ENCODE data around the gene TNRC6A.

The TNRC6A gene

DNA sequence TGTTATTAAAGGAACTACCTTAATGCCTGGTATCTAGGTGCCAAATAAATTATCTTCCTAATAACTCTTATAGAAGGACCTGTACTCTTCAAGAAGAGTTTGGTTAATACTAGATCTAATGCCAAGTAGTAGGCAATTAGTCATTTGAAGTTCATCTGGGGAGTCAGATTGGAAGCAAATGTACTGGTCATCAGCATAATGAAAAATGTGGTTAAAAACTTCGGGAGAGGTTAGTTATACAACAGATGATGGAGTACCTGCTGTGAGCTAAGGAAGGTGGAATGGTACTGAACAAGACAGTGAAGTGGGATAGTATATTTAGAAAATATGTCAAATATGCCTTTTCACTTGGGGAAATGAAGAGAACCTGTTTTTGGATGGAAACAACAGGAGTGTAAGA, 49.2 kb downstream of the TNRC6A start:
- H3K4me3 ChIP-seq (ENCODE audit: low read length), result no peak overlapping the region
- no peak for DNase-seq (ENCODE audit: low read depth)
- TF ChIP-seq, protein P1, sequence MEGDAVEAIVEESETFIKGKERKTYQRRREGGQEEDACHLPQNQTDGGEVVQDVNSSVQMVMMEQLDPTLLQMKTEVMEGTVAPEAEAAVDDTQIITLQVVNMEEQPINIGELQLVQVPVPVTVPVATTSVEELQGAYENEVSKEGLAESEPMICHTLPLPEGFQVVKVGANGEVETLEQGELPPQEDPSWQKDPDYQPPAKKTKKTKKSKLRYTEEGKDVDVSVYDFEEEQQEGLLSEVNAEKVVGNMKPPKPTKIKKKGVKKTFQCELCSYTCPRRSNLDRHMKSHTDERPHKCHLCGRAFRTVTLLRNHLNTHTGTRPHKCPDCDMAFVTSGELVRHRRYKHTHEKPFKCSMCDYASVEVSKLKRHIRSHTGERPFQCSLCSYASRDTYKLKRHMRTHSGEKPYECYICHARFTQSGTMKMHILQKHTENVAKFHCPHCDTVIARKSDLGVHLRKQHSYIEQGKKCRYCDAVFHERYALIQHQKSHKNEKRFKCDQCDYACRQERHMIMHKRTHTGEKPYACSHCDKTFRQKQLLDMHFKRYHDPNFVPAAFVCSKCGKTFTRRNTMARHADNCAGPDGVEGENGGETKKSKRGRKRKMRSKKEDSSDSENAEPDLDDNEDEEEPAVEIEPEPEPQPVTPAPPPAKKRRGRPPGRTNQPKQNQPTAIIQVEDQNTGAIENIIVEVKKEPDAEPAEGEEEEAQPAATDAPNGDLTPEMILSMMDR (conservative IDR thresholded peaks at IDR 0.05; ENCODE audit: low read length), result no peak

DNA sequence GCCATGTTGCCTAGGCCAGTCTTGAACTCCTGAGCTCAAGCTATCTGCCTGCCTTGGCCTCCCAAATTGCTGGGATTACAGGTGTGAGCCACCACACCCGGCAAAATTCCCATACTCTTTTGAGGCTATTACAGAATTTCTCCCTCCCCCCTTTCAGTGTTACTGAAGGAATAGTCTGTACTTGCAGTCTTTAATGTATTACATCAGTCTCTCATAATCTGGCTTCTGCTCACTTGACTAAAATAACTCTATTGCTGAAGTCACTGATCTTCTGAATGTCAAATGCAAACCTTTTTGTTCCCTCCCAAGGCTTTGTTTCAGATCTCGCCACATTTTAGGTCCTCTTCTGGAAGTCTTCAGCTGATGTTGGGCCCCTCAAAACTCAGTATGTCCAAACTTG, 51.8 kb downstream of the TNRC6A start:
- no peak overlapping the region for H3K4me3 ChIP-seq (ENCODE audit: low read length)
- no peak for DNase-seq (ENCODE audit: low read depth)
- TF ChIP-seq, protein P1 (conservative IDR thresholded peaks at IDR 0.05; ENCODE audit: low read length), result no peak

DNA sequence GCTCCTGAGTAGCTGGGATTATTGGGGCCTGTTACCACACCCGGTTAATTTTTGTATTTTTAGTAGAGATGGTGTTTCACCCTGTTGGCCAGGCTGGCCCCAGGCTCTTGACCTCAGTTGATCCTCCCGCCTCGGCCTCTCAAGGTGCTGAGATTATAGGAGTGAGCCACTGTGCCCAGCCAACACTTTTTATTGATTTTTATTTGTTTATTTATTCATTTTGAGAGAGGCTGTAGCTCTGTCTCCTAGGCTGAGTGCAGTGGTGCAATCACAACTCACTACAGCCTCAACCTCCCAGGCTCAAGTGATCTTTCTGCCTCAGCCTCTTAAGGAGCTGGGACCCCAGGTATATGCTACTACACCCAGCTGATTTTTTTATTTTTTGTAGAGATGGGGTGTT, 54.7 kb downstream of the TNRC6A start:
- DNase-seq (ENCODE audit: low read depth), result no peak
- TF ChIP-seq, protein P1 (conservative IDR thresholded peaks at IDR 0.05; ENCODE audit: low read length), result no peak
- H3K4me3 ChIP-seq (ENCODE audit: low read length), result no peak overlapping the region

DNA sequence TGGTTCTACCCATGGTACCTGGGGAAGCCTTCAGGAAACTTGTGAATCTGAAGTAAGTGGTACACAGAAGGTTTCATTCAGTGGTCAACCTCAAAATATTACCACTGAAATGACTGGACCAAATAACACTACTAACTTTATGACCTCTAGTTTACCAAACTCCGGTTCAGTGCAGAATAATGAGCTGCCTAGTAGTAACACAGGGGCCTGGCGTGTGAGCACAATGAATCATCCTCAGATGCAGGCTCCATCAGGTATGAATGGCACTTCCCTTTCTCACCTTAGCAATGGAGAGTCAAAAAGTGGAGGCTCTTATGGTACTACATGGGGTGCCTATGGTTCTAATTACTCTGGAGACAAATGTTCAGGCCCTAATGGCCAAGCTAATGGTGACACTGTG, 60.4 kb downstream of the TNRC6A start:
- TF ChIP-seq, protein P1 (conservative IDR thresholded peaks at IDR 0.05; ENCODE audit: low read length), result no peak
- no peak for DNase-seq (ENCODE audit: low read depth)
- H3K4me3 ChIP-seq (ENCODE audit: low read length), result no peak overlapping the region

DNA sequence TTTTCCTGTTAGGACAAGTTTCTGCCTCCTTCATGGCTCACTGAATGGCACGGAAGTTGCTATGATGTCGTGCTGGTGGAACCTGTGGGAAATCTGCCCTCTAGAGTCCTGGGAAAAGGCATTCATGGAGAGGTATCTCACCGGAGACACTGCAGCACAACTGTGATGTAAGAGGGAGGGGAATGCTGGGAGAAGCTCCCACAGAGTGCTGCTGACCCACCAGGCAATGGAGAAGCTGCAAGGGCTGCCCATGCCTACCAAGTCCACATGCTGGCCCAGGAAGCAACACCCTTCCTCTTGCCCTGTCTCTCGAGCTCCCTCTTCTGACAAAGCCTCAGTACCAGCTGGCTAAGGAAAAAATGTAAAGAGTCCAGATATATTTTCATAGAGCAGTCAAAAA, 71.1 kb downstream of the TNRC6A start:
- H3K4me3 ChIP-seq (ENCODE audit: low read length), result no peak overlapping the region
- peak; percentile 20 for DNase-seq (ENCODE audit: low read depth)
- TF ChIP-seq, protein P1 (conservative IDR thresholded peaks at IDR 0.05; ENCODE audit: low read length), result peak; percentile 41

DNA sequence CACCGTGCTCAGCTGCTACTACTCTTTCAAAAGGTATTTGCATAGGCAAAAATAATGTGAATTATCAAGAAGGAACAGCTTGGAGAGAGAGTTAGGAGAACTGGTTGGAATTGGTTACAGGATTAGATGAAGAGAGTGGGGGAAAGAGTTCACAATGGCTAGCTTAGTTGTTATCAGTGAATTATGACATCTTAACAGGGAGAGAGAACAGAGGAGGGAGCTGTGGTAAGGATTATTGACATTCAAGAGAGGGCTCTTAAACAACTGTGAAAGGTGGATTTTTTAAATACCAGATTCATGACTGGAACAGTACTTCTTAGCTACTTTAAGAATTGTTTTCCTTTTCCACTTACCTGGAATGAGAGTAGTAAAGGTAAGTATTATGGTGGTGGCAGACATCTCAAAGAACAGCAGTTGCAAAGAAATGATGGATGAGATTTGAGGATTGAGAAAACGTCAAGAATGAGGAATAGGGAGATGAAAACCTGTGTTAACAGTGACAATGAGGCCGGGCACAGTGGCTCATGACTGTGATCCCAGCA, 72.4 kb downstream of the TNRC6A start:
- TF ChIP-seq, protein P1 (conservative IDR thresholded peaks at IDR 0.05; ENCODE audit: low read length), result no peak
- H3K4me3 ChIP-seq (ENCODE audit: low read length), result no peak overlapping the region
- DNase-seq (ENCODE audit: low read depth), result no peak

DNA sequence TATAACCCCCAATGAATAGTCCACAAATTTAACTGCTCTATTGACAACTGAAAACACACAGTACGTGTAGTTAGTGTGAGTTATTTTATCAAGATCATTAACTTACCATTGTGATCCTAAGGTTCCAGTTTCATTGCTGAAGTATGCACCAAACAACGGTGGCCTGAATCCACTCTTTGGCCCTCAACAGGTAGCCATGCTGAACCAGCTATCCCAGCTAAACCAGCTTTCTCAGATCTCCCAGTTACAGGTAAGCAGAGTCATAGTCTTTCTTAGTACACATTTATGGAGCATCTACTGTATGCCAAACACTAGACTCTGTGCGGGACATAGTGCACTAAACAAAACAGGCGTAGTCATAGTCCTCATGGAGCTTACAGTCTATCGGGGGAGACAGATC, 76.0 kb downstream of the TNRC6A start:
- TF ChIP-seq, protein P1 (conservative IDR thresholded peaks at IDR 0.05; ENCODE audit: low read length), result no peak
- no peak overlapping the region for H3K4me3 ChIP-seq (ENCODE audit: low read length)
- DNase-seq (ENCODE audit: low read depth), result no peak
